Measurements from ENCODE around the gene ZNF839.
"Not testable (repeated sequence)": the region's sequence is repeated elsewhere in the genome, so short reads cannot be mapped to it uniquely, and the experiment has no call there.

Gene ZNF839

GRCh38 chr14:102344084-102344483 lies 24.5 kb downstream of the ZNF839 start:
- no peak for DNase-seq

- DNase-seq, result no peak
Observed at GRCh38 chr14:102344485-102344884, 24.9 kb downstream of the ZNF839 start.

GRCh38 chr14:102345232-102345631 lies 25.7 kb downstream of the ZNF839 start:
- DNase-seq, result no peak

- DNase-seq, result no peak
Observed at GRCh38 chr14:102346645-102347044, 27.1 kb downstream of the ZNF839 start.

- DNase-seq, result no peak
Observed at GRCh38 chr14:102348376-102348775, 28.8 kb downstream of the ZNF839 start.

- DNase-seq, result no peak
Observed at GRCh38 chr14:102351023-102351422, 31.5 kb downstream of the ZNF839 start.

GRCh38 chr14:102351593-102351992 lies 32.0 kb downstream of the ZNF839 start:
- DNase-seq, result not testable (repeated sequence)

- DNase-seq, result no peak
Observed at GRCh38 chr14:102352213-102352612, 32.7 kb downstream of the ZNF839 start.

GRCh38 chr14:102353126-102353619 lies 33.6 kb downstream of the ZNF839 start:
- DNase-seq, result no peak

- DNase-seq, result no peak
Observed at GRCh38 chr14:102356280-102356679, 36.7 kb downstream of the ZNF839 start.

- DNase-seq, result no peak
Observed at GRCh38 chr14:102359341-102359740, 39.8 kb downstream of the ZNF839 start.

- no peak for DNase-seq
Observed at GRCh38 chr14:102360388-102360787, 40.8 kb downstream of the ZNF839 start.

- DNase-seq, result peak; percentile 70
Observed at GRCh38 chr14:102362084-102362483, 42.5 kb downstream of the ZNF839 start.

GRCh38 chr14:102362545-102363181 lies 43.1 kb downstream of the ZNF839 start, which contains the start of the genes CINP and TECPR2:
CINP (minus strand) TSS chr14:102362890; CDS start chr14:102362851, 39 bp downstream.
TECPR2 (plus strand) TSS chr14:102362941; CDS start chr14:102376722, 13,781 bp downstream.
- peak; percentile 97 for DNase-seq

GRCh38 chr14:102363182-102363943 lies 43.8 kb downstream of the ZNF839 start:
- DNase-seq, result peak; percentile 33

GRCh38 chr14:102370305-102370809 lies 50.8 kb downstream of the ZNF839 start:
- DNase-seq, result no peak

- no peak for DNase-seq
Observed at GRCh38 chr14:102371361-102371760, 51.8 kb downstream of the ZNF839 start.

- DNase-seq, result no peak
Observed at GRCh38 chr14:102373110-102373509, 53.6 kb downstream of the ZNF839 start.

GRCh38 chr14:102374264-102374663 lies 54.7 kb downstream of the ZNF839 start:
- no peak for DNase-seq

GRCh38 chr14:102375119-102375518 lies 55.6 kb downstream of the ZNF839 start:
- DNase-seq, result peak; percentile 14

GRCh38 chr14:102377696-102378095 lies 58.1 kb downstream of the ZNF839 start:
- no peak for DNase-seq

- no peak for DNase-seq
Observed at GRCh38 chr14:102378830-102379229, 59.3 kb downstream of the ZNF839 start.

GRCh38 chr14:102387086-102387485 lies 67.5 kb downstream of the ZNF839 start:
- DNase-seq, result no peak

GRCh38 chr14:102389246-102389645 lies 69.7 kb downstream of the ZNF839 start:
- no peak for DNase-seq
